Measurements from ENCODE around the gene SUN2.
"Not testable (repeated sequence)": the region's sequence is repeated elsewhere in the genome, so short reads cannot be mapped to it uniquely, and the experiment has no call there.

Gene SUN2, protein sequence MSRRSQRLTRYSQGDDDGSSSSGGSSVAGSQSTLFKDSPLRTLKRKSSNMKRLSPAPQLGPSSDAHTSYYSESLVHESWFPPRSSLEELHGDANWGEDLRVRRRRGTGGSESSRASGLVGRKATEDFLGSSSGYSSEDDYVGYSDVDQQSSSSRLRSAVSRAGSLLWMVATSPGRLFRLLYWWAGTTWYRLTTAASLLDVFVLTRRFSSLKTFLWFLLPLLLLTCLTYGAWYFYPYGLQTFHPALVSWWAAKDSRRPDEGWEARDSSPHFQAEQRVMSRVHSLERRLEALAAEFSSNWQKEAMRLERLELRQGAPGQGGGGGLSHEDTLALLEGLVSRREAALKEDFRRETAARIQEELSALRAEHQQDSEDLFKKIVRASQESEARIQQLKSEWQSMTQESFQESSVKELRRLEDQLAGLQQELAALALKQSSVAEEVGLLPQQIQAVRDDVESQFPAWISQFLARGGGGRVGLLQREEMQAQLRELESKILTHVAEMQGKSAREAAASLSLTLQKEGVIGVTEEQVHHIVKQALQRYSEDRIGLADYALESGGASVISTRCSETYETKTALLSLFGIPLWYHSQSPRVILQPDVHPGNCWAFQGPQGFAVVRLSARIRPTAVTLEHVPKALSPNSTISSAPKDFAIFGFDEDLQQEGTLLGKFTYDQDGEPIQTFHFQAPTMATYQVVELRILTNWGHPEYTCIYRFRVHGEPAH

DNA sequence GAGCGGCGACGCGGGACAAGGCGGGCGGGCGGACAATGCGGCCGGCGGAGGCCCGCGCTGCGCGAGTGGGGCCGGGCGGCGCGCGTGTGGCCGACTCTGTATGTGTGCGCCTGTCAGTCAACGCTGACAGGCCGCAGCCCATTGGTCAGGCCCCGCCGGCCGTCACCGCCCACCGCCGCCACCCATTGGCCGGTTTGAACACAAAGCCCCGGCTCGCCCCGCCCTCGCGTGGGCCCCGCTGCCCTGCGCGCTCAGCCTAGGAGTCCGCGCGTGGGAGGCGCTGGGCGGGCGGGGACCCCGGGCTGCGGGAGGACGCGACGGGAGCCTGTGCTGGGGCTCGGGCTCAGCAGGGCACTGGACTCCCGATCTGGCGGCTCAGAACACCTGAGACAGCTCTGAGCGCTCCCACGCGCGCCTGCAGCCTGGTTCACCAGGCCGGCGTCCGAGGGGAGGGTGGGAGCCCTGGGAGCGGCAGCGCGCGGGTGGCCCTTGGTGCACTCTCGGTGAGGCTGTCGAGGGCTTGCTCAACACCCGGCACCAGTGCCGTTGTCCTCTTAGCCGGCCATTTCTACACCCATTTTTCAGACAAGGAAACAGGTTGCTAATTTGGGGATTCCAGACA, at the start of gene SUN2:
Gene SUN2 (minus strand): TSS at position 88 of the 622 bp plus-strand sequence. CDS start 3,370 bp downstream, outside the sequence.
- TF ChIP-seq, protein P1, sequence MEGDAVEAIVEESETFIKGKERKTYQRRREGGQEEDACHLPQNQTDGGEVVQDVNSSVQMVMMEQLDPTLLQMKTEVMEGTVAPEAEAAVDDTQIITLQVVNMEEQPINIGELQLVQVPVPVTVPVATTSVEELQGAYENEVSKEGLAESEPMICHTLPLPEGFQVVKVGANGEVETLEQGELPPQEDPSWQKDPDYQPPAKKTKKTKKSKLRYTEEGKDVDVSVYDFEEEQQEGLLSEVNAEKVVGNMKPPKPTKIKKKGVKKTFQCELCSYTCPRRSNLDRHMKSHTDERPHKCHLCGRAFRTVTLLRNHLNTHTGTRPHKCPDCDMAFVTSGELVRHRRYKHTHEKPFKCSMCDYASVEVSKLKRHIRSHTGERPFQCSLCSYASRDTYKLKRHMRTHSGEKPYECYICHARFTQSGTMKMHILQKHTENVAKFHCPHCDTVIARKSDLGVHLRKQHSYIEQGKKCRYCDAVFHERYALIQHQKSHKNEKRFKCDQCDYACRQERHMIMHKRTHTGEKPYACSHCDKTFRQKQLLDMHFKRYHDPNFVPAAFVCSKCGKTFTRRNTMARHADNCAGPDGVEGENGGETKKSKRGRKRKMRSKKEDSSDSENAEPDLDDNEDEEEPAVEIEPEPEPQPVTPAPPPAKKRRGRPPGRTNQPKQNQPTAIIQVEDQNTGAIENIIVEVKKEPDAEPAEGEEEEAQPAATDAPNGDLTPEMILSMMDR (IDR thresholded peaks at IDR 0.05; ENCODE audit: low read depth, low read length, missing control alignments) = peak; percentile 1
- DNase-seq (ENCODE audit: low read depth) = no peak
- H3K4me3 ChIP-seq (ENCODE audit: low read depth, low read length) = peak within 1 kb of the TSS; percentile 86

DNA sequence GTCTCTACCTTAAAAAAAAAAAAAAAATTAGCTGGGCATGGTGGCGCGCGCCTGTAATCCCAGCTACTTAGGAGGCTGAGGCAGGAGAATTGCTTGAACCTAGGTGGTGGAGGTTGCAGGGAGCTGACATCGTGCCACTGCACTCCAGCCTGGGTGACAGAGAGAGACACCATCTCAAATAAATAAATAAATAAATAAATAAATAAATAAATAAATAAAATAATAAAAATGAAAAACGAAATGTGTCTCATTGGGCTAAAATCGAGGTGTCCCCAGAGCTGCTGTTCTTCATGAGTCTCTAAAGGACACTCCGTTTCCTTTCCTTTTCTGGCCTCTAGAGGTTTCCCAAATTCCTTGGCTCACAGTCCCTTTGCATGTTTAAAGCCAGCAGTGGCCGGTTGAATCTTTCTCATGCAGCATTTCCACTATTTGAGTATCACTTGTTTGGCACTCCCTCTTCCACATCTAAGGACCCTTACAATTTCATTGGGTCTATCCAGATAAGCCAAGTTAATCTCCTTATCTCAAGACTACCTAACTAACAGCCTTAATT, 49.3 kb upstream of the SUN2 start:
- not testable (repeated sequence) for DNase-seq (ENCODE audit: low read depth); H3K4me3 ChIP-seq (ENCODE audit: low read depth, low read length)

DNA sequence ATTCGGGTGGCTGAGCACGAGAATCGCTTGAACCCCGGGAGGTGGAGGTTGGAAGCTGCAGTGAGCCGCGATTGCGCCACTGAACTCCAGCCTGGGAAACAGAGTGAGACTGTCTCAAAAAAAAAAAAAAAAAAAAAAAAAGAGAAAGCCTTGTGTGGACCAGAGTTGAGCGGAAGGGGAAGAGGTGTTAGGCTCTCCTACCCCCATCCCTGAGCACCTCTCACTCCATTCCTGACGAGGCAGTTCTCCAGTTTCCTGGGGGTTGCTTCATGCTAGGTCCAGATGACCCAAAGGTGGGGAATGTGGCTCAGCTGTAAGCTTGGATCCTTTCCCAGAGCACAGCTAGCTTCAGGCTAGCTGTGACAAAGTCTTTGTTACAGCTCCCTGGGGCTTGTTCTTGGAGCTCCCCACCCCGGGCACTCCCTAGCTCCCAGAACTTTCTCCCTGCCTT, 46.9 kb upstream of the SUN2 start:
- no peak for DNase-seq (ENCODE audit: low read depth)
- TF ChIP-seq, protein P1 (IDR thresholded peaks at IDR 0.05; ENCODE audit: low read depth, low read length, missing control alignments) = no peak
- H3K4me3 ChIP-seq (ENCODE audit: low read depth, low read length) = no peak overlapping the region

DNA sequence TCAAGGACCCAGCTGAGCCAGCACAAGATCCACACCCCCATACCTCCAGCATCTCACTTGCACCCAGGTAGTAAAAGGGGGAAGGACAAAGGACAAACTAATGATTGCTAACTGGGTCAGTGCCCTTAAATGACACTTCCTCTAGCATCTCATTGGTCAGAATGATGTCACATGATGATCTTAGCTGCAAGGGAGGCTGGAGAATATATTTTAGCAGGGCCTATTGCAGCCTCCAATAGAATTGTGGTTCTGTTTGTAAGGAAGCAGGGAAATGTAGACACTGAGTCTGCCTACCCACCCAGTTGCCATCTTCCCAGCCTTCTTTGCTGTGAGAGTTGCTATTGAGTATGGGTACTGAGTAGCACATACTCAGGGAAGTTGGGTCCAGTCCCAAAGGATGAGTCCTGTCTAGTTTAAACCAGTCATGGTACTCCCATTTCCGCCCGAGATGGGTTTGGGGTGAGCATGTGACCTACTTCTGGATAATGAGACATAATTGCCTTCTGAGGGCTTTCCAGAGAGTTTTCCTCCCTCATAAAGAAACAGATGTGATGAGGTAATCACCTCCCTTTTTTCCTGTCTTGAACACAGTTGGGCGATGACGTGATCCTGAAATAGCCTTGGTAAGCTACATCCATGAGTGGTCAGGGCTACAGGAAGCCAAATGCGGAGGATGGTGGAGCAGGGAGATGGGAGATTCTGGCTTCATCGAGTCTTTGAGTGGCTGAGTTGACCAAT, 43.6 kb upstream of the SUN2 start:
- no peak for DNase-seq (ENCODE audit: low read depth)
- TF ChIP-seq, protein P1 (IDR thresholded peaks at IDR 0.05; ENCODE audit: low read depth, low read length, missing control alignments) = no peak
- H3K4me3 ChIP-seq (ENCODE audit: low read depth, low read length) = no peak overlapping the region

DNA sequence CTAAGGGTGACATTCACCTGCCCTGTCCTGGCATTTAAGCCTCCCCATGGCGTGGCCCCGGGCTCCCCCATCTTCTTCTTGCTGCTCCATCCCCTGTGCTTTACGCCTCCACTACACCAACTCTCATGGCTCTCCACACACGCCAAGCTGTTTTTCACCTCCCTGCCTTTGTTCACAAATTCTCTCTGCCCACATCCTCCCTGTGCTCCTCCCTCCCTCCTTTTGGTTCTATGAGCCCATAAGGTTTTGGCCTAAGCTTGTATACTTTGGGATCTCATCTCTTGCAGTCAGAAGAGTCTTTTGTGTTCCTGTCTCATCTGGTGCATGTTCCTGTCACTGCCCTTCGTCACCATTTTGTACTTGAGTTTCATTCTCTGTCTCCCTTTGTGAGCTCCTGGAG, 42.7 kb upstream of the SUN2 start:
- TF ChIP-seq, protein P1 (IDR thresholded peaks at IDR 0.05; ENCODE audit: low read depth, low read length, missing control alignments) = no peak
- no peak for DNase-seq (ENCODE audit: low read depth)
- no peak overlapping the region for H3K4me3 ChIP-seq (ENCODE audit: low read depth, low read length)

DNA sequence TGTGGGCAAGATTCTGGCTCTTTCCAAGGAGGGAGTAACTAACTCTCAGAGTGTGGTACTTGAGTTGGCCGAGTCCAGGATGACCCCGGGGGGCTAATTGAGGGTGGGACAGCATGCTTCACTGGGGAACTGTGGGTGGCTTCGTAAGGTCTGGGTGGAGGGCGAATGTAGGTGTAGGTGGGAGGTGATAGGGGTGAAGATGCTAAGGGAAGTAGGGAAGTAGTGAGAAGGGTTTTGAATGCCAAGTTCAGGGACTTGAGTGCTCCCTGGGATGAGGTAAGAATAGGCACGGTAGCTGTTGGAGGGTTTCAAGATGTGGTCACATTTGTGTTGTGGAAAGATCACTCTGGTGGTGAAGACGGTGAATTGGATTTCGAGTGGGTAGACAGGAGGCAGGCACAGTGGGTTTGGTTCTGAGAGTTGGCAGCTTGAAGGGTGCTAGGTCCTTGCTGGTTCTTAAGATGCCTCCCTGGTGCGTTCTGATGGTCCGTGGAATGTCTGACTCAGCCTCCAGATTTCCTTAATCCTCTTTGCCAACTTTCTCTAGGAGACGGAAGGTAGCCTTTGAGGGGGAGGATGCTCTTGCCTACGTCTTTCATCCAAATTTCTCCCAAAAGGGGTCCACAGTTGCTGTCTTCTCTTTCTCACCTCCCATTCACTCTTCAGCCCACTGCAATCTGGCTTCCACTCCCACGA, 40.6 kb upstream of the SUN2 start:
- TF ChIP-seq, protein P1 (IDR thresholded peaks at IDR 0.05; ENCODE audit: low read depth, low read length, missing control alignments) = no peak
- no peak for DNase-seq (ENCODE audit: low read depth)
- no peak overlapping the region for H3K4me3 ChIP-seq (ENCODE audit: low read depth, low read length)
